Measurements from ENCODE around the gene PHLPP2.

DNA sequence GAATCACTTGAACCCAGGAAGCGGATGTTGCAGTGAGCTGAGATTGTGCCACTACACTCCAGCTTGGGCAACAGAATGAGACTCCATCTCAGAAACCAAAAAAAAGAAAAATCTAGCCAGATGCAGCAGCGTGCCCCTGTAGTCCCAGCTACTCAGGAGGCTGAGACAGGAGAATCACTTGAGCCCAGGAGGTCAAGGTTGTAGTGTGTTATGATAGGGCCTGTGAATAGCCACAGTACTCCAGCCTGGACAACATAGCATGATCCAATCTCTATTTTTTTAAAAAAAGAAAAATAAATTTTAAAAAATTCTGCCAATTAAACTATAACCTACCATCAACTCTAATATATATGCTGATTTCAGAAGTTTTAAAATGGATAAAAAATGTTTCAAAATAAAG, 15.8 kb downstream of the PHLPP2 start:
- TF ChIP-seq TBL1XR1 (IDR thresholded peaks at IDR 0.05; ENCODE audit: low read depth, low read length) = no peak
- TF ChIP-seq, protein P1, sequence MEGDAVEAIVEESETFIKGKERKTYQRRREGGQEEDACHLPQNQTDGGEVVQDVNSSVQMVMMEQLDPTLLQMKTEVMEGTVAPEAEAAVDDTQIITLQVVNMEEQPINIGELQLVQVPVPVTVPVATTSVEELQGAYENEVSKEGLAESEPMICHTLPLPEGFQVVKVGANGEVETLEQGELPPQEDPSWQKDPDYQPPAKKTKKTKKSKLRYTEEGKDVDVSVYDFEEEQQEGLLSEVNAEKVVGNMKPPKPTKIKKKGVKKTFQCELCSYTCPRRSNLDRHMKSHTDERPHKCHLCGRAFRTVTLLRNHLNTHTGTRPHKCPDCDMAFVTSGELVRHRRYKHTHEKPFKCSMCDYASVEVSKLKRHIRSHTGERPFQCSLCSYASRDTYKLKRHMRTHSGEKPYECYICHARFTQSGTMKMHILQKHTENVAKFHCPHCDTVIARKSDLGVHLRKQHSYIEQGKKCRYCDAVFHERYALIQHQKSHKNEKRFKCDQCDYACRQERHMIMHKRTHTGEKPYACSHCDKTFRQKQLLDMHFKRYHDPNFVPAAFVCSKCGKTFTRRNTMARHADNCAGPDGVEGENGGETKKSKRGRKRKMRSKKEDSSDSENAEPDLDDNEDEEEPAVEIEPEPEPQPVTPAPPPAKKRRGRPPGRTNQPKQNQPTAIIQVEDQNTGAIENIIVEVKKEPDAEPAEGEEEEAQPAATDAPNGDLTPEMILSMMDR (IDR thresholded peaks at IDR 0.05 in 2 of 3, conservative IDR thresholded peaks at IDR 0.05 in 1 of 3; ENCODE audit: control insufficient read depth in 2 of 3, extremely low read depth in 1 of 3, insufficient read depth in 1 of 3, low read depth in 3 of 3, low read length in 3 of 3) = no peak
- TF ChIP-seq, protein P2, sequence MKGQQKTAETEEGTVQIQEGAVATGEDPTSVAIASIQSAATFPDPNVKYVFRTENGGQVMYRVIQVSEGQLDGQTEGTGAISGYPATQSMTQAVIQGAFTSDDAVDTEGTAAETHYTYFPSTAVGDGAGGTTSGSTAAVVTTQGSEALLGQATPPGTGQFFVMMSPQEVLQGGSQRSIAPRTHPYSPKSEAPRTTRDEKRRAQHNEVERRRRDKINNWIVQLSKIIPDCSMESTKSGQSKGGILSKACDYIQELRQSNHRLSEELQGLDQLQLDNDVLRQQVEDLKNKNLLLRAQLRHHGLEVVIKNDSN (IDR thresholded peaks at IDR 0.05; ENCODE audit: borderline replicate concordance, extremely low read length, insufficient read depth, low read depth, low read length) = no peak
- TF ChIP-seq POLR2AphosphoS5 (IDR thresholded peaks at IDR 0.05; ENCODE audit: low read length) = no peak
- no peak for TF ChIP-seq ZSCAN29 (IDR thresholded peaks at IDR 0.05)
- TF ChIP-seq, protein P3, sequence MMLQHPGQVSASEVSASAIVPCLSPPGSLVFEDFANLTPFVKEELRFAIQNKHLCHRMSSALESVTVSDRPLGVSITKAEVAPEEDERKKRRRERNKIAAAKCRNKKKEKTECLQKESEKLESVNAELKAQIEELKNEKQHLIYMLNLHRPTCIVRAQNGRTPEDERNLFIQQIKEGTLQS (IDR thresholded peaks at IDR 0.05; ENCODE audit: borderline replicate concordance, extremely low read depth, low read depth, low read length) = no peak
- TF ChIP-seq EZH2 (IDR thresholded peaks at IDR 0.05; ENCODE audit: borderline replicate concordance, control insufficient read depth, low read depth, low read length) = no peak
- TF ChIP-seq, protein P4, sequence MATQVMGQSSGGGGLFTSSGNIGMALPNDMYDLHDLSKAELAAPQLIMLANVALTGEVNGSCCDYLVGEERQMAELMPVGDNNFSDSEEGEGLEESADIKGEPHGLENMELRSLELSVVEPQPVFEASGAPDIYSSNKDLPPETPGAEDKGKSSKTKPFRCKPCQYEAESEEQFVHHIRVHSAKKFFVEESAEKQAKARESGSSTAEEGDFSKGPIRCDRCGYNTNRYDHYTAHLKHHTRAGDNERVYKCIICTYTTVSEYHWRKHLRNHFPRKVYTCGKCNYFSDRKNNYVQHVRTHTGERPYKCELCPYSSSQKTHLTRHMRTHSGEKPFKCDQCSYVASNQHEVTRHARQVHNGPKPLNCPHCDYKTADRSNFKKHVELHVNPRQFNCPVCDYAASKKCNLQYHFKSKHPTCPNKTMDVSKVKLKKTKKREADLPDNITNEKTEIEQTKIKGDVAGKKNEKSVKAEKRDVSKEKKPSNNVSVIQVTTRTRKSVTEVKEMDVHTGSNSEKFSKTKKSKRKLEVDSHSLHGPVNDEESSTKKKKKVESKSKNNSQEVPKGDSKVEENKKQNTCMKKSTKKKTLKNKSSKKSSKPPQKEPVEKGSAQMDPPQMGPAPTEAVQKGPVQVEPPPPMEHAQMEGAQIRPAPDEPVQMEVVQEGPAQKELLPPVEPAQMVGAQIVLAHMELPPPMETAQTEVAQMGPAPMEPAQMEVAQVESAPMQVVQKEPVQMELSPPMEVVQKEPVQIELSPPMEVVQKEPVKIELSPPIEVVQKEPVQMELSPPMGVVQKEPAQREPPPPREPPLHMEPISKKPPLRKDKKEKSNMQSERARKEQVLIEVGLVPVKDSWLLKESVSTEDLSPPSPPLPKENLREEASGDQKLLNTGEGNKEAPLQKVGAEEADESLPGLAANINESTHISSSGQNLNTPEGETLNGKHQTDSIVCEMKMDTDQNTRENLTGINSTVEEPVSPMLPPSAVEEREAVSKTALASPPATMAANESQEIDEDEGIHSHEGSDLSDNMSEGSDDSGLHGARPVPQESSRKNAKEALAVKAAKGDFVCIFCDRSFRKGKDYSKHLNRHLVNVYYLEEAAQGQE (IDR thresholded peaks at IDR 0.05; ENCODE audit: low read depth, low read length) = no peak
- TF ChIP-seq POLR2A (IDR thresholded peaks at IDR 0.05; ENCODE audit: low read depth, low read length) = no peak

All from GM12878 (cell line).